H54 (cell line): ENCODE data around the gene EIF3I.

Experiments
- DNase-seq: peaks from one replicate; pipeline ENCODE4 v3.0.0; 2011; ENCODE audit warnings: low spot score, mixed read lengths; ENCODE audit not compliant: insufficient read length
- FAIRE-seq: peaks from 3 replicates; lab custom pipeline; 2011; peaks lifted over from hg19 to GRCh38; lab: Jason Lieb, UNC
- POLR2A ChIP-seq: IDR thresholded peaks from 2 replicates; pipeline ENCODE4 v1.6.1; 2011; ENCODE audit warnings: low read depth, mild to moderate bottlenecking, low read length

Gene EIF3I

GRCh38 chr1:32221980-32222755 lies at the start of gene EIF3I, which contains the start of gene TMEM234:
EIF3I (plus strand) TSS chr1:32222407; CDS start chr1:32222442, 35 bp downstream.
TMEM234 (minus strand) TSS chr1:32222353; CDS start chr1:32222322, 31 bp downstream.
- FAIRE-seq (no peak), DNase-seq (peak; percentile 88)
- peak; percentile 62; the same call in 1 of the 2 replicates for TF ChIP-seq POLR2A

- FAIRE-seq (no peak), DNase-seq (no peak)
- TF ChIP-seq POLR2A: no peak
Observed at GRCh38 chr1:32172621-32173245, 49.5 kb upstream of the EIF3I start.

- FAIRE-seq (no peak), DNase-seq (no peak)
- no peak for TF ChIP-seq POLR2A
Observed at GRCh38 chr1:32178380-32179192, 43.6 kb upstream of the EIF3I start.

- no peak for TF ChIP-seq POLR2A
- FAIRE-seq: no peak
- DNase-seq: no peak
Observed at GRCh38 chr1:32179193-32179442, 43.1 kb upstream of the EIF3I start.

GRCh38 chr1:32179443-32180185 lies 42.6 kb upstream of the EIF3I start, which contains the start of gene TXLNA:
TXLNA (plus strand) TSS chr1:32179675; CDS start chr1:32180346, 671 bp downstream.
- DNase-seq (peak; percentile 93), FAIRE-seq (no peak)
- TF ChIP-seq POLR2A: peak; percentile 53

DNA sequence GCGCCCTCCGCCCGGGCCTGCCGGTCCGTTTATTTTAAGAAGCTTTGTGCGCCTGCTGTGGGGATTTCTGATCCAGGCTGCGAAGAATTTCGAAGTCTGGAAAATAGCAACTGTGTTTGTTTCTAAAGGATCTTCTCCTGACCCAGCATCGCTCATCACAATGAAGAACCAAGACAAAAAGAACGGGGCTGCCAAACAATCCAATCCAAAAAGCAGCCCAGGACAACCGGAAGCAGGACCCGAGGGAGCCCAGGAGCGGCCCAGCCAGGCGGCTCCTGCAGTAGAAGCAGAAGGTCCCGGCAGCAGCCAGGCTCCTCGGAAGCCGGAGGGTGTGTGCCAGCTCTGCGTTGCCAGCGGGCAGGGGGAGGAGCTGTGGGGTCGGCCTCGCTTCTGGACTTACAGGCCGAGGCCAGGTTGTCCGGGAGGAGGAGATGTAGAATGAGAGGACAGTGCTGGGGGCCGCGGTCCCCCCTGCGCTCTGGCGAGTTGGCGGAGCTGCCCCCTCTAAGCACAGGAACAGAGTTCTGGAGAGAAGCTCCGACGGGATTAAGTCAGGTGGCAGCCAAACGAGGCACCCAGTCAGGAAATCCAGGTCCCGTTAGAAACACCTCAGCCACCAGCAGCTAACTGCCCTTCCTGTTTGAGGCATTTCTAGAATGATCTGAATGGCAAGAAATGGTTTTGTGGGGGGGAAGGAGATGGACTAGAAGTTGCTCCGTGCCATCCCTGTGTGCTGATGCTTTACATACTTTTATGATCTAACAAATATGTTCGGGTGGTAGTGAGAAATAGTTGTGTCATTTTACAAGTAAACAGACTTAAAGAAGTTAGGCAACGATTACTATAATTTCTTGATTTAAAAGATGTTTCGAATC lies 41.8 kb upstream of the EIF3I start:
- FAIRE-seq: no peak

GRCh38 chr1:32181065-32181464 lies 41.1 kb upstream of the EIF3I start:
- no peak for TF ChIP-seq POLR2A
- FAIRE-seq: no peak
- DNase-seq: no peak

More for the DNA sequence above, 41.8 kb upstream of the EIF3I start:
- no peak for TF ChIP-seq POLR2A
- peak; percentile 63 for DNase-seq

DNA sequence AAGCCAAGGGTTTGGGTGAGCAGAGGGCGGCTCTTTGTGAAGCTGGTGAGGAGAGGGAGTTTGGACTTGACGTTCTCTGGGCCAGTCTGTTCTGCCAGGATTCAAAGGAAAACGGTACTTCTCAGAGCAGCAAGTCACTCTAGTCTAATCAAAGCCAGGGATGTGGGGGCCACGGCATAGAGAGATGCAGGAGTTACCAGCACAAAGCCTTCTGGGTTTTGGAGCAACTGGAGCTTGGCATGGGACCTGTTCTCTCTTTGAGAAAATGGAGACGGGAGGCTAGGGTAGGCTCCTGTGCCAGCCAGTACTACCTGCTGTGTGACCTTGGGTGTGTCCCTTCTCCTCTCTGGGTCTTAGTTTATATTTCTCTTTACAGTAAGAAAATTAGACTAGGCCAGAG lies 40.6 kb upstream of the EIF3I start:
- DNase-seq: no peak
- TF ChIP-seq POLR2A: no peak
- no peak for FAIRE-seq

- no peak for DNase-seq
- no peak for FAIRE-seq
- no peak for TF ChIP-seq POLR2A
Observed at GRCh38 chr1:32182060-32182459, 40.1 kb upstream of the EIF3I start.

DNA sequence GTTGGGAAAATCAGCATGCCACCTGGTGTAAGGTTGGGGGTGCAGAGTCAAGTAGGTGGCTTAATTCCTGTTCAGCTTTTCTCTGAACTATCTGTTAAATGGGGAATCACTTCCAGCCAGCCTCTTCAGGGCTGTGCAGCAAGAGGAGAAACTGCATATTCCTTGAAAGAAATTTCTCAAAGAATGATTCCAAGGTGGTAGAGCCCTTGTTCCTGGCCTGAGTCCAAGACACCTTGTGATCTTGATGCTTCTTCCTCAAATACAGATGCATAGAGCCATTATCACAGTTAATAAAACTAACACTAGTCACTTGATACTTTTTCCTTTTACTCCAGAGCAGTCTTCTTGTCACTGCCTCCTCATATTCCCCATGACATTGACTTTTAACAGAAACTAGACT lies 37.6 kb upstream of the EIF3I start:
- DNase-seq: no peak
- TF ChIP-seq POLR2A: no peak
- no peak for FAIRE-seq

GRCh38 chr1:32186077-32186476 lies 36.1 kb upstream of the EIF3I start:
- no peak for TF ChIP-seq POLR2A
- FAIRE-seq: no peak

GRCh38 chr1:32186491-32186890 lies 35.7 kb upstream of the EIF3I start:
- DNase-seq: no peak
- TF ChIP-seq POLR2A: no peak
- FAIRE-seq: no peak

More at GRCh38 chr1:32186077-32186476, 36.1 kb upstream of the EIF3I start:
- no peak for DNase-seq

DNA sequence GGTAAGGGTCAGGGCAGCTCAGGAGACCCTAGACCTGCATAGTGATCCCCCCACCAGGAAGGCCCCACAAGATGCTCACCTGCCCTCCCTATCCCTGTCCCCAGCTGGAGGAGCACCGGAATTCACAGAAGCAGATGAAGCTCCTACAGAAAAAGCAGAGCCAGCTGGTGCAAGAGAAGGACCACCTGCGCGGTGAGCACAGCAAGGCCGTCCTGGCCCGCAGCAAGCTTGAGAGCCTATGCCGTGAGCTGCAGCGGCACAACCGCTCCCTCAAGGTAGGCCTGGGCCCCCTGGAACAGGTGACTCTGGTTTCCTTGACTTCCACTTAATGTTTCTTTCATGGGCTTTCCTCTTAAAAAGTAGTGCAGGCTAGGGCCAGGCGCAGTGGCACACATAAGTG lies 34.4 kb upstream of the EIF3I start:
- TF ChIP-seq POLR2A: no peak
- FAIRE-seq (no peak), DNase-seq (no peak)
